CD8-positive, alpha-beta memory T cell (primary cell): Measurements from ENCODE around the gene FXYD3. TPM values are rescaled to one million over a fixed set of nuclear protein-coding genes. Genes with fewer than 3 reads are reported as not detected.

ENCODE experiments used
- CTCF ChIA-PET: fragments of 350-600 bp; sonication (Branson Sonifier 250); formaldehyde crosslinking; loops from one replicate; lab custom pipeline; 2021; ENCODE audit warnings: antibody characterized with exemption; lab: Charles Lee
- POLR2A ChIA-PET: fragments of 350-600 bp; sonication (Branson Sonifier 250); formaldehyde crosslinking; loops from one replicate; lab custom pipeline; 2021; ENCODE audit warnings: antibody characterized with exemption; lab: Charles Lee
- DNase-seq, 5 donors: peaks; one replicate each; pipeline versions ENCODE4 v3.0.0 to v3.0.0-alpha.2; 2020 to 2022; ENCODE audit warnings: mixed read lengths in 1 of 5
- H3K27ac ChIP-seq: one replicate; pipeline ENCODE4 v1.7.0; 2013; ENCODE audit warnings: low read depth, mild to moderate bottlenecking, low read length, moderate library complexity
- H3K27me3 ChIP-seq: 2 replicates; pipeline ENCODE4 v1.7.0; 2013; ENCODE audit warnings: low read length, mild to moderate bottlenecking; ENCODE audit not compliant: insufficient read depth, poor library complexity, severe bottlenecking
- H3K36me3 ChIP-seq: 2 replicates; pipeline ENCODE4 v1.7.0; 2013; ENCODE audit warnings: mild to moderate bottlenecking, low read length, moderate library complexity; ENCODE audit not compliant: insufficient read depth
- H3K4me1 ChIP-seq: 2 replicates; pipeline ENCODE4 v1.7.0; 2013; ENCODE audit warnings: mild to moderate bottlenecking, low read length, moderate library complexity; ENCODE audit not compliant: insufficient read depth
- H3K4me3 ChIP-seq: 2 replicates; pipeline ENCODE4 v1.7.0; 2013; ENCODE audit warnings: mild to moderate bottlenecking, low read length
- H3K9me3 ChIP-seq: 2 replicates; pipeline ENCODE4 v1.7.0; 2013; ENCODE audit warnings: mild to moderate bottlenecking, low read length
- H3K27ac Mint-ChIP-seq, 8 donors: one replicate each; pipeline ENCODE4 v1.8.0; 2020 to 2021; ENCODE audit warnings: mixed read lengths in 8 of 8, mild to moderate bottlenecking in 6 of 8, inconsistent platforms in 3 of 8, moderate library complexity in 3 of 8
- H3K27me3 Mint-ChIP-seq, 2 donors: one replicate each; pipeline ENCODE4 v1.8.0; 2020 to 2021; ENCODE audit warnings: mixed read lengths in 2 of 2, mild to moderate bottlenecking in 1 of 2, moderate library complexity in 1 of 2
- H3K36me3 Mint-ChIP-seq, 3 donors: one replicate each; pipeline ENCODE4 v1.8.0; 2020 to 2021; ENCODE audit warnings: mixed read lengths in 3 of 3, inconsistent platforms in 1 of 3, mild to moderate bottlenecking in 1 of 3
- H3K4me1 Mint-ChIP-seq, 3 donors: one replicate each; pipeline ENCODE4 v1.8.0; 2020 to 2021; ENCODE audit warnings: mixed read lengths in 3 of 3, inconsistent platforms in 1 of 3, mild to moderate bottlenecking in 1 of 3
- H3K4me3 Mint-ChIP-seq, 7 donors: one replicate each; pipeline ENCODE4 v1.8.0; 2020 to 2021; ENCODE audit warnings: mixed read lengths in 7 of 7, mild to moderate bottlenecking in 6 of 7, moderate library complexity in 4 of 7, inconsistent platforms in 2 of 7
- H3K9me3 Mint-ChIP-seq, 5 donors: one replicate each; pipeline ENCODE4 v1.8.0; 2020 to 2022; ENCODE audit warnings: mixed read lengths in 5 of 5, mild to moderate bottlenecking in 3 of 5, moderate library complexity in 2 of 5, inconsistent platforms in 1 of 5
- polyA plus RNA-seq: library from polyadenylated mRNA; unstranded; fragments of 300-500 nt; fragmentation: Illumina TruSeq; gene quantifications from one replicate; pipeline ENCODE4 v1.2.3, GENCODE V29; 2021
- total RNA-seq, 2 experiments: library from RNA; stranded (reverse); gene quantifications; one replicate each; pipeline ENCODE4 v1.2.3, GENCODE V29; 2021

FXYD3 gene
- total and polyA plus RNA-seq, 3 experiments from 2014 or later: not detected

- H3K36me3 Mint-ChIP-seq: peaks cover 0 to 2% (median 0%) of the 10 kb centered on the region in 3 donors
- Histone ChIP-seq H3K27me3 (no peaks in the 10 kb centered on the region), H3K36me3 (no peaks in the 10 kb centered on the region), H3K9me3 (no peaks in the 10 kb centered on the region), H3K4me3 (no peak overlapping the region), H3K27ac (no peak overlapping the region), H3K4me1 (peaks cover 8% of the 10 kb centered on the region)
- ChIA-PET CTCF (interaction anchor here (1.8 kb wide), 1 partner anchor 52 kb away, joined by 5 read pairs; no protein-coding TSS in a partner anchor), POLR2A (no interaction called here)
- peaks cover 0 to 3% of the 10 kb centered on the region in 2 donors for H3K27me3 Mint-ChIP-seq
- H3K9me3 Mint-ChIP-seq: no peaks in the 10 kb centered on the region
- no peak overlapping the region for H3K4me3 Mint-ChIP-seq
- peaks cover 5 to 6% (median 5%) of the 10 kb centered on the region in 3 donors for H3K4me1 Mint-ChIP-seq
- no peak for DNase-seq
- peak overlapping the region in 1 of 8 donors; percentile 63 for H3K27ac Mint-ChIP-seq
These were observed 2.8 kb downstream of the FXYD3 start for GRCh38 chr19:35118268-35119020.

GRCh38 chr19:35119091-35119490 lies 3.5 kb downstream of the FXYD3 start:
- H3K4me1 ChIP-seq: peaks cover 8% of the 10 kb centered on the region
- peak overlapping the region in 2 of 8 donors; percentile 63 to 81 for H3K27ac Mint-ChIP-seq
- H3K36me3 ChIP-seq: no peaks in the 10 kb centered on the region
- H3K36me3 Mint-ChIP-seq: peaks cover 0 to 2% (median 0%) of the 10 kb centered on the region in 3 donors
- H3K9me3 Mint-ChIP-seq: no peaks in the 10 kb centered on the region
- no peak overlapping the region for H3K4me3 ChIP-seq
- DNase-seq: no peak
- no peak overlapping the region for H3K4me3 Mint-ChIP-seq
- no peaks in the 10 kb centered on the region for H3K9me3 ChIP-seq
- ChIA-PET CTCF (interaction anchor here (0.7 kb wide), 1 partner anchor 17 kb away, joined by 3 read pairs; no protein-coding TSS in a partner anchor), POLR2A (no interaction called here)
- H3K27ac ChIP-seq: no peak overlapping the region
- no peaks in the 10 kb centered on the region for H3K27me3 ChIP-seq
- H3K27me3 Mint-ChIP-seq: peaks cover 3 to 4% of the 10 kb centered on the region in 2 donors
- peaks cover 7 to 11% (median 8%) of the 10 kb centered on the region in 3 donors for H3K4me1 Mint-ChIP-seq

- H3K9me3 ChIP-seq: no peaks in the 10 kb centered on the region
- no peak overlapping the region for H3K27ac ChIP-seq
- ChIA-PET CTCF (interaction anchor here (0.7 kb wide), 1 partner anchor 16 kb away, joined by 3 read pairs; no protein-coding TSS in a partner anchor), POLR2A (no interaction called here)
- Mint-ChIP-seq H3K4me1 (peaks cover 8 to 13% (median 10%) of the 10 kb centered on the region in 3 donors), H3K36me3 (peaks cover 0 to 2% (median 0%) of the 10 kb centered on the region in 3 donors), H3K9me3 (no peaks in the 10 kb centered on the region), H3K4me3 (no peak overlapping the region), H3K27me3 (peaks cover 1 to 6% of the 10 kb centered on the region in 2 donors), H3K27ac (peak overlapping the region in 1 of 8 donors; percentile 23)
- peaks cover 6% of the 10 kb centered on the region for H3K4me1 ChIP-seq
- H3K36me3 ChIP-seq: no peaks in the 10 kb centered on the region
- no peak for DNase-seq
- H3K27me3 ChIP-seq: no peaks in the 10 kb centered on the region
- H3K4me3 ChIP-seq: no peak overlapping the region
These were observed 4.0 kb downstream of the FXYD3 start for GRCh38 chr19:35119578-35120155.

GRCh38 chr19:35120492-35120891 lies 4.9 kb downstream of the FXYD3 start:
- DNase-seq: no peak
- no peak overlapping the region for H3K27ac ChIP-seq
- H3K4me3 ChIP-seq: no peak overlapping the region
- H3K27me3 ChIP-seq: no peaks in the 10 kb centered on the region
- H3K36me3 ChIP-seq: no peaks in the 10 kb centered on the region
- H3K4me1 ChIP-seq: peaks cover 7% of the 10 kb centered on the region
- Mint-ChIP-seq H3K4me3 (no peak overlapping the region), H3K27ac (no peak overlapping the region), H3K4me1 (peaks cover 7 to 13% (median 10%) of the 10 kb centered on the region in 3 donors), H3K27me3 (peaks cover 0 to 6% of the 10 kb centered on the region in 2 donors), H3K36me3 (peaks cover 0 to 2% (median 0%) of the 10 kb centered on the region in 3 donors), H3K9me3 (no peaks in the 10 kb centered on the region)
- H3K9me3 ChIP-seq: no peaks in the 10 kb centered on the region
- CTCF ChIA-PET: no interaction called here
- POLR2A ChIA-PET: no interaction called here

GRCh38 chr19:35120898-35121297 lies 5.3 kb downstream of the FXYD3 start:
- Mint-ChIP-seq H3K9me3 (no peaks in the 10 kb centered on the region), H3K36me3 (peaks cover 0 to 2% (median 0%) of the 10 kb centered on the region in 3 donors), H3K4me3 (no peak overlapping the region), H3K27ac (no peak overlapping the region), H3K27me3 (peaks cover 0 to 6% of the 10 kb centered on the region in 2 donors), H3K4me1 (peaks cover 7 to 15% (median 10%) of the 10 kb centered on the region in 3 donors)
- CTCF ChIA-PET: no interaction called here
- DNase-seq: no peak
- no peaks in the 10 kb centered on the region for H3K27me3 ChIP-seq
- H3K27ac ChIP-seq: no peak overlapping the region
- POLR2A ChIA-PET: no interaction called here
- H3K4me3 ChIP-seq: no peak overlapping the region
- H3K4me1 ChIP-seq: peaks cover 7% of the 10 kb centered on the region
- no peaks in the 10 kb centered on the region for H3K9me3 ChIP-seq
- no peaks in the 10 kb centered on the region for H3K36me3 ChIP-seq

GRCh38 chr19:35122687-35123551 lies 7.3 kb downstream of the FXYD3 start:
- Mint-ChIP-seq H3K27ac (no peak overlapping the region), H3K27me3 (peaks cover 0 to 6% of the 10 kb centered on the region in 2 donors), H3K36me3 (no peaks in the 10 kb centered on the region), H3K4me1 (peaks cover 7 to 15% (median 10%) of the 10 kb centered on the region in 3 donors), H3K9me3 (no peaks in the 10 kb centered on the region), H3K4me3 (peak overlapping the region in 1 of 7 donors; percentile 40)
- H3K9me3 ChIP-seq: no peaks in the 10 kb centered on the region
- no peak overlapping the region for H3K4me3 ChIP-seq
- no peaks in the 10 kb centered on the region for H3K27me3 ChIP-seq
- no peak for DNase-seq
- H3K27ac ChIP-seq: no peak overlapping the region
- ChIA-PET CTCF (interaction anchor here (1.2 kb wide), 1 partner anchor 18 kb away, joined by 3 read pairs; no protein-coding TSS in a partner anchor), POLR2A (no interaction called here)
- H3K36me3 ChIP-seq: no peaks in the 10 kb centered on the region
- peaks cover 7% of the 10 kb centered on the region for H3K4me1 ChIP-seq

- POLR2A ChIA-PET: no interaction called here
- H3K27ac Mint-ChIP-seq: peak overlapping the region in 3 of 8 donors; percentile 4 to 61 (median 47)
- no peaks in the 10 kb centered on the region for H3K9me3 Mint-ChIP-seq
- Histone ChIP-seq H3K9me3 (no peaks in the 10 kb centered on the region), H3K4me3 (no peak overlapping the region), H3K27ac (no peak overlapping the region), H3K36me3 (no peaks in the 10 kb centered on the region), H3K4me1 (peaks cover 7% of the 10 kb centered on the region), H3K27me3 (no peaks in the 10 kb centered on the region)
- no peak for DNase-seq
- H3K36me3 Mint-ChIP-seq: no peaks in the 10 kb centered on the region
- peaks cover 7 to 15% (median 10%) of the 10 kb centered on the region in 3 donors for H3K4me1 Mint-ChIP-seq
- peaks cover 0 to 6% of the 10 kb centered on the region in 2 donors for H3K27me3 Mint-ChIP-seq
- peak overlapping the region in 6 of 7 donors; percentile 65 to 77 (median 73) for H3K4me3 Mint-ChIP-seq
- CTCF ChIA-PET: interaction anchor here (0.8 to 1.5 kb wide), 4 partner anchors 9 to 79 kb away, joined by 3 to 6 read pairs (median 4); partner anchors contain the start of gene LGI4
These were observed 8.0 kb downstream of the FXYD3 start for GRCh38 chr19:35123573-35123972.
